ENCODE data around the gene BNC2. TPM values are rescaled to one million over a fixed set of nuclear protein-coding genes. Genes with fewer than 3 reads are reported as not detected.
"Not testable (repeated sequence)": the region's sequence is repeated elsewhere in the genome, so short reads cannot be mapped to it uniquely, and the experiment has no call there.

BNC2 gene
- total RNA-seq, 2 experiments from 2014 or later: not detected

DNA sequence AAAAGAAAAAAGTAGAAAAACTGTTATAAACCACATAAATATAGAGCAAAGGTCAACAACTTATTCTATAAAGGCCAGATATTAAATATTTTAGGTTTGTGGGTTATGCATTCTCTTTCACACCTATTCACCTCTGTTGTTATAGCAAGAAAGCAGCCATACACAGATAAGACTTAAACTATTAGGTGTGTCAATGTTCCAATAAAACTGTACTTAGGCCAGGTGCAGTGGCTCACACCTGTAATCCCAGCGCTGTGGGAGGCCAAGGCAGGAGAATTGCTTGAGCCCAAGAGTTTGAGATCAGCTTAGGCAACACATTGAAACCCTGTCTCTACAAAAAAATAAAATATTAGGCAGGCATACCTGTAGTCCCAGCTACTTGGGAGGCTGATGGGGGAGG, 314.7 kb downstream of the BNC2 start:
- intact Hi-C loops (cut with DNase I, micrococcal nuclease): no loop called here
- Mint-ChIP-seq H3K4me3 (no peak overlapping the region), H3K36me3 (ENCODE audit: low read depth) (no peaks in the 10 kb centered on the region), H3K4me1 (no peaks in the 10 kb centered on the region), H3K9me3 (ENCODE audit: low read depth) (peaks cover 2% of the 10 kb centered on the region), H3K27ac (no peak overlapping the region), H3K27me3 (no peaks in the 10 kb centered on the region)
- DNase-seq: no peak
- no peak for ATAC-seq
- ChIA-PET CTCF (no interaction called here), POLR2A (no interaction called here)

DNA sequence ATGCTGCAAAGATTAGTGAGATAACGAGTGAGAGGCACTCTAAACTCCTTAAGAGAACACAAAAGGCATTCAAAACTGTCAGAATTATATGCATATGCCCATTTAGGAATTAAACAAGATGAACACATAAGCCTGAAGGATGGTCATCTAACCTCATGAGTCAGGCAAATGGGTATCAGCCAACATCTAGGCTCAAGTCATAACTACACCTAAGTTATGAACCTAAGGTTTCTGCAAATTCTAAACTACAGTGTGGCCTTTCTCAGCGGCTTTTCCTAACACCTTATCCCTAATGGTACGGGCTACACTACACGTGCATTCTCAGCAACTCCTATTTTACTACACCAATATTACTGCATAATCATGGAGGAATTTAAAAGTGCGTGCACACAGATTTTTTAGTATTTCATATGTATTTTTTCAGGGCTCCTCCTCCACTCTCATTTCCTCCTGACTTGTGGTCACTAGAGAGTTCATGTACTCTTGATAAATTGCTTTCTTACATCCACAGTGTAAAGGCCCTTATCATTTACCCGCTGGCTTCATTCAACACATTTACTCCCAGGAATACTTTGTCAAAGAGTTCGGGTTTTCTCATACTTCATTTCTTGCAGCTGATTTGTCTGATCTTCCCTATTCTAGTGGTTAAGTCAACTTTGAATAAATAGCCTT, 316.5 kb downstream of the BNC2 start:
- Mint-ChIP-seq H3K9me3 (ENCODE audit: low read depth) (peaks cover 2% of the 10 kb centered on the region), H3K4me1 (no peaks in the 10 kb centered on the region), H3K36me3 (ENCODE audit: low read depth) (no peaks in the 10 kb centered on the region), H3K27ac (no peak overlapping the region), H3K27me3 (peaks cover under 1% of the 10 kb centered on the region), H3K4me3 (no peak overlapping the region)
- intact Hi-C loops (cut with DNase I, micrococcal nuclease): no loop called here
- ChIA-PET POLR2A (no interaction called here), CTCF (interaction anchor here (1.2 kb wide), 1 partner anchor 9 kb away, joined by 3 read pairs; no protein-coding TSS in a partner anchor)
- DNase-seq (no peak), ATAC-seq (no peak)

DNA sequence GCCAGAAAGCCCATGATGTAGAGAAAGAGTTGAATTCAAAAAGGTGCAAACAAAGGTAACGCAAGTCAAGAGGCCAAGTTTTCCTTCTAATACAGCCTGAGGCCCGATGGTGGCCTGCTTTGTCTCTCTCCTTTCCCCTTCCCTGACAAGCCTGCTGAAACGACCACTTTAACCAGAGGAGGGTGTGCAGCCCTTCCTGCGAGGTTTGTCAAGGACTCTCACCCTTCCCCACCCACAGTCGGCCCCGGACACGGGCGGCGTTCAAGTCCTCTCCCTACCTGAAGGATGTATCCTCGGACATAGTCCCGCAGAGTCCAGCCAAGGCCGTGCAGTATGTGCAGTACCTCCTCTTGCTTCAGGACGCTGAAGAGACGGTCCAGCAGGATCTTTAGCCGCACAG, 318.2 kb downstream of the BNC2 start:
- Mint-ChIP-seq H3K27me3 (peaks cover 2% of the 10 kb centered on the region), H3K4me3 (no peak overlapping the region), H3K4me1 (no peaks in the 10 kb centered on the region), H3K36me3 (ENCODE audit: low read depth) (no peaks in the 10 kb centered on the region), H3K9me3 (ENCODE audit: low read depth) (peaks cover 2% of the 10 kb centered on the region), H3K27ac (no peak overlapping the region)
- ATAC-seq: no peak
- POLR2A ChIA-PET: no interaction called here
- intact Hi-C loops (cut with DNase I, micrococcal nuclease): no loop called here
- CTCF ChIA-PET: no interaction called here
- DNase-seq: no peak

GRCh38 chr9:16551692-16552091, 318.8 kb downstream of the BNC2 start:
- H3K4me3 Mint-ChIP-seq: no peak overlapping the region
- ATAC-seq: no peak

DNA sequence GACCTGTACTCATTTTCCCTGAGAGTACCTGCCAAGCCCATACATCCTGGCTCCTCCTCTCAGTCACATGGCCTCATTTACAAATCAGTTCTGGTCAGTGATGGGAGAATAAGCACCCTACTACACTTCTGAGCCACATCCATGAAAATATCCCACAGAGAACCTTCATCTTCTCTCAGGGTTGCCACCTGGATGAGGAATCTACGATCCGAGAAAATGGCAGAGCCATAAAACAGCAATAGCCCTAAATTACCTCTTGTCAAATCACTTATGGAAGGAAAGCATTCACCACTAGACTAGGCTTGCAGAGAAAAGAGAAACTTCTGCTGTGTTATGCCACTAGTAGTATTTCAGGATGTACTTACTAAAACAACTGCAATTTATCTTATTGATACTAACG, 324.8 kb downstream of the BNC2 start:
- DNase-seq (no peak), ATAC-seq (no peak)
- Mint-ChIP-seq H3K9me3 (ENCODE audit: low read depth) (no peaks in the 10 kb centered on the region), H3K27me3 (peaks cover 2% of the 10 kb centered on the region), H3K4me3 (no peak overlapping the region), H3K4me1 (no peaks in the 10 kb centered on the region), H3K27ac (no peak overlapping the region), H3K36me3 (ENCODE audit: low read depth) (no peaks in the 10 kb centered on the region)
- POLR2A ChIA-PET: no interaction called here
- intact Hi-C loops (cut with DNase I, micrococcal nuclease): loop anchor here in 1 of 2 experiments (1.0 kb wide), 1 partner anchor 13 kb away; no protein-coding TSS in a partner anchor
- CTCF ChIA-PET: no interaction called here

More at GRCh38 chr9:16551692-16552091, 318.8 kb downstream of the BNC2 start:
- no peaks in the 10 kb centered on the region for H3K9me3 Mint-ChIP-seq (ENCODE audit: low read depth)
- H3K36me3 Mint-ChIP-seq (ENCODE audit: low read depth): no peaks in the 10 kb centered on the region
- H3K27ac Mint-ChIP-seq: no peak overlapping the region
- intact Hi-C loops (cut with DNase I, micrococcal nuclease): no loop called here
- POLR2A ChIA-PET: no interaction called here
- no peak for DNase-seq
- H3K4me1 Mint-ChIP-seq: no peaks in the 10 kb centered on the region
- CTCF ChIA-PET: no interaction called here
- peaks cover 2% of the 10 kb centered on the region for H3K27me3 Mint-ChIP-seq

- intact Hi-C loops (cut with DNase I, micrococcal nuclease): no loop called here
- peaks cover 2% of the 10 kb centered on the region for H3K27me3 Mint-ChIP-seq
- DNase-seq (no peak), ATAC-seq (no peak)
- no peaks in the 10 kb centered on the region for H3K4me1 Mint-ChIP-seq
- no peak overlapping the region for H3K27ac Mint-ChIP-seq
- no peaks in the 10 kb centered on the region for H3K9me3 Mint-ChIP-seq (ENCODE audit: low read depth)
- ChIA-PET CTCF (interaction anchor here (0.6 to 0.9 kb wide), 2 partner anchors 8 to 65 kb away, joined by 3 read pairs; no protein-coding TSS in a partner anchor), POLR2A (no interaction called here)
- no peaks in the 10 kb centered on the region for H3K36me3 Mint-ChIP-seq (ENCODE audit: low read depth)
- no peak overlapping the region for H3K4me3 Mint-ChIP-seq
These were observed 325.6 kb downstream of the BNC2 start for GRCh38 chr9:16544842-16545241.

DNA sequence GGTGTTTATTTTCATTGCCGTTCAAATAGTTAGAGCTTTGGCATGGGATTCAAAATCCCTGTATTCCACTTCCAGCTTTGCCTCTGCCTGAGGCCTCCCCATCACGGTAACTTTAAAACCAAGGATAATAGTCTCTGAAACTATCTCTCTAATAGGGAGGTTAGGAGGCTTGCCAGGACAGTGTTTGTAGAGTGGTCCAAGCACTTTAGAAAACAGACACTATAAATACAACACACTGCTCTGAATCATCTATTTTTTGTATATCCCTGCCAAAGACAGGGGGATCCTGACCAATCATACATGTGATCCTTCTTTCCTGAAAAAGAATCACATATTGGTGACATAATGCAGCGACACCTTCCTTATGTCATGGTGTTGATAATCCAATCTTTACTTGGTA, 326.8 kb downstream of the BNC2 start:
- Mint-ChIP-seq H3K4me1 (no peaks in the 10 kb centered on the region), H3K36me3 (ENCODE audit: low read depth) (no peaks in the 10 kb centered on the region), H3K27ac (no peak overlapping the region), H3K9me3 (ENCODE audit: low read depth) (no peaks in the 10 kb centered on the region), H3K4me3 (no peak overlapping the region), H3K27me3 (no peaks in the 10 kb centered on the region)
- ATAC-seq (no peak), DNase-seq (no peak)
- intact Hi-C loops (cut with DNase I, micrococcal nuclease): no loop called here
- POLR2A ChIA-PET: no interaction called here
- CTCF ChIA-PET: interaction anchor here (0.6 kb wide), 1 partner anchor 31 kb away, joined by 3 read pairs; no protein-coding TSS in a partner anchor

GRCh38 chr9:16543225-16543624, 327.2 kb downstream of the BNC2 start:
- no peaks in the 10 kb centered on the region for H3K36me3 Mint-ChIP-seq (ENCODE audit: low read depth)
- no peaks in the 10 kb centered on the region for H3K9me3 Mint-ChIP-seq (ENCODE audit: low read depth)
- ChIA-PET POLR2A (no interaction called here), CTCF (interaction anchor here (0.6 kb wide), 1 partner anchor 31 kb away, joined by 3 read pairs; no protein-coding TSS in a partner anchor)
- no peak overlapping the region for H3K4me3 Mint-ChIP-seq
- ATAC-seq (no peak), DNase-seq (no peak)
- H3K4me1 Mint-ChIP-seq: no peaks in the 10 kb centered on the region
- intact Hi-C loops (cut with DNase I, micrococcal nuclease): no loop called here
- H3K27me3 Mint-ChIP-seq: no peaks in the 10 kb centered on the region
- H3K27ac Mint-ChIP-seq: no peak overlapping the region

- Mint-ChIP-seq H3K4me1 (no peaks in the 10 kb centered on the region), H3K36me3 (ENCODE audit: low read depth) (no peaks in the 10 kb centered on the region), H3K4me3 (no peak overlapping the region), H3K27me3 (no peaks in the 10 kb centered on the region), H3K27ac (no peak overlapping the region), H3K9me3 (ENCODE audit: low read depth) (no peaks in the 10 kb centered on the region)
- intact Hi-C loops (cut with DNase I, micrococcal nuclease): no loop called here
- ChIA-PET POLR2A (no interaction called here), CTCF (interaction anchor here (1.1 kb wide), 1 partner anchor 9 kb away, joined by 3 read pairs; no protein-coding TSS in a partner anchor)
- no peak for ATAC-seq
- DNase-seq: no peak
These were observed 328.2 kb downstream of the BNC2 start for GRCh38 chr9:16542290-16542689.

DNA sequence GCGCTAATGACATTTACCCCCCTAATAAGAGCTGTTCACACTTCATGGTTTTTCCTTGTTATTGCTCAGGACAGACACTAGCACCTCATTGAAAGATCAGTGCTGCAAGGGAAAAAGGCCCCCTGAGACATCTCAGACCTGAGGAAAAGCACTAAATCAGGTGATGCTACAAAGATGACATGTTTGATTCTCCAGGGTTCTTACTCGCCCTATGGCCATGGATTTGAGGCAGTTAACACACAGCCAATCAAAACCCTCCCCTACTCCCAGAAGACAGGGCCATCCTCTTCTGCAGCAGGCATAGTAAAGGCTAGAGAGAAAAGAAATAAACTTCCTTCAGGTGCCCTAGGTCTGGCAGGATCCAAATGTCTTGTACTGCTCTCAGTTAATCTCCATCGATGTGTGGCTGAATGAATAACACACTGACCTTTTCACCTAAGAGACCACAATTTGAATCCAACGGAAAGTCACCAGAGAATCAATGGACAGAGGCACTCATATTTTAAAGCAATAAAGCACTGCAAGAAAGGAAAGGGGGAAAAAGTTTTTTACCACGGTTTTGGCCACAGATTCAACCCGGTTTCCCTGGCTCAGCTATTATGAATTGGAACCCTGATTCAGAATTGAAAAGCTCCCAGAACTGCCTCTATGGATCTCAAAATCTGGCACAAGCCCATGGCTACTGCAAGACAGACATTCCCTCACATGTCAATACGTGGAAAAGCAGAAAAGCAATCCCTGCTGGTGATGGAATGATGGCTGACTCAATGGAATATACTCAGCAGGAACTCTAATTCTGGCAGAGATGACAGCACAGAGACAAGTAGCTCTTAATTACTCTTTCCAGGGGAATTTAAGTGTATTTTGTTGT, 329.5 kb downstream of the BNC2 start:
- ATAC-seq (no peak), DNase-seq (no peak)
- Mint-ChIP-seq H3K27ac (no peak overlapping the region), H3K4me3 (no peak overlapping the region), H3K27me3 (no peaks in the 10 kb centered on the region), H3K9me3 (ENCODE audit: low read depth) (no peaks in the 10 kb centered on the region), H3K4me1 (no peaks in the 10 kb centered on the region), H3K36me3 (ENCODE audit: low read depth) (no peaks in the 10 kb centered on the region)
- ChIA-PET POLR2A (no interaction called here), CTCF (interaction anchor here (0.6 kb wide), 1 partner anchor 74 kb away, joined by 3 read pairs; no protein-coding TSS in a partner anchor)
- intact Hi-C loops (cut with DNase I, micrococcal nuclease): no loop called here

DNA sequence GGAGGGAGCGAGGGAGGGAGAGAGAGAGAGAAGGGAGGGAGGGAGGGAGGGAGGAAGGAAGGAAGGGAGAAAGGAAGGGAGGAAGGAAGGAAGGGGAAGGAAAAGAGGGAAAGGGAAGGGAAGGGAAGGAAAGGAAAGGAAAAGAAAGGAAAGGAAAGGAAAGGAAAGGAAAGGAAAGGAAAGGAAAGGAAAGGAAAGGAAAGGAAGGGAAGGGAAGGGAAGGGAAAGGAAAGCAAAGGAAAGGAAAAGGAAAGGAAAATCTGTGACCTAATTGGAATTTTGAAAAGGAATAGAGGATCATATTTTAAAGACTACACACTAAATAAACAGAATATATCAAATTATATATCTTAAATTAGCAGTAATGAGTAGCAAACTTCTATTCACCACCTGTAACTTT, 330.8 kb downstream of the BNC2 start:
- POLR2A ChIA-PET; H3K4me1 Mint-ChIP-seq; H3K9me3 Mint-ChIP-seq (ENCODE audit: low read depth); H3K27me3 Mint-ChIP-seq; intact Hi-C loops (cut with DNase I, micrococcal nuclease); CTCF ChIA-PET; H3K27ac Mint-ChIP-seq; DNase-seq; H3K36me3 Mint-ChIP-seq (ENCODE audit: low read depth); ATAC-seq; H3K4me3 Mint-ChIP-seq: not testable (repeated sequence)

- no peak for DNase-seq
- H3K4me1 Mint-ChIP-seq: no peaks in the 10 kb centered on the region
- POLR2A ChIA-PET: no interaction called here
- H3K27me3 Mint-ChIP-seq: no peaks in the 10 kb centered on the region
- H3K9me3 Mint-ChIP-seq (ENCODE audit: low read depth): no peaks in the 10 kb centered on the region
- H3K4me3 Mint-ChIP-seq: no peak overlapping the region
- H3K36me3 Mint-ChIP-seq (ENCODE audit: low read depth): no peaks in the 10 kb centered on the region
- CTCF ChIA-PET: no interaction called here
- no peak overlapping the region for H3K27ac Mint-ChIP-seq
- ATAC-seq: no peak
- intact Hi-C loops (cut with DNase I, micrococcal nuclease): no loop called here
These were observed 334.9 kb downstream of the BNC2 start for GRCh38 chr9:16535555-16535954.
